ENCODE results near the gene TUBB8.

The TUBB8 gene

GRCh38 chr10:48996-49395 is at the start of gene TUBB8:
Gene TUBB8, minus strand, starts transcription at chr10:49296. Its CDS starts 58 bp downstream, at chr10:49238.
- no peak within 1 kb of the TSS for H3K4me3 ChIP-seq (ENCODE audit: low read length)
- TF ChIP-seq ZNF274 (IDR thresholded peaks at IDR 0.05; ENCODE audit: low read depth, low read length): no peak

GRCh38 chr10:96466-96865 is 47.4 kb upstream of the TUBB8 start:
- H3K4me3 ChIP-seq (ENCODE audit: low read length): no peak overlapping the region
- no peak for TF ChIP-seq ZNF274 (IDR thresholded peaks at IDR 0.05; ENCODE audit: low read depth, low read length)

- H3K4me3 ChIP-seq (ENCODE audit: low read length): no peak overlapping the region
- no peak for TF ChIP-seq ZNF274 (IDR thresholded peaks at IDR 0.05; ENCODE audit: low read depth, low read length)
These were observed 46.4 kb upstream of the TUBB8 start for GRCh38 chr10:95356-96115.

- H3K4me3 ChIP-seq (ENCODE audit: low read length): no peak overlapping the region
- no peak for TF ChIP-seq ZNF274 (IDR thresholded peaks at IDR 0.05; ENCODE audit: low read depth, low read length)
These were observed 45.5 kb upstream of the TUBB8 start for GRCh38 chr10:94613-95012.

GRCh38 chr10:92846-93245 is 43.8 kb upstream of the TUBB8 start:
- TF ChIP-seq ZNF274 (IDR thresholded peaks at IDR 0.05; ENCODE audit: low read depth, low read length): no peak
- no peak overlapping the region for H3K4me3 ChIP-seq (ENCODE audit: low read length)

- TF ChIP-seq ZNF274 (IDR thresholded peaks at IDR 0.05; ENCODE audit: low read depth, low read length): no peak
- H3K4me3 ChIP-seq (ENCODE audit: low read length): no peak overlapping the region
These were observed 43.1 kb upstream of the TUBB8 start for GRCh38 chr10:92153-92552.

- no peak for TF ChIP-seq ZNF274 (IDR thresholded peaks at IDR 0.05; ENCODE audit: low read depth, low read length)
- no peak overlapping the region for H3K4me3 ChIP-seq (ENCODE audit: low read length)
These were observed 42.2 kb upstream of the TUBB8 start for GRCh38 chr10:91313-91712.

GRCh38 chr10:90161-90560 is 41.1 kb upstream of the TUBB8 start:
- no peak overlapping the region for H3K4me3 ChIP-seq (ENCODE audit: low read length)
- TF ChIP-seq ZNF274 (IDR thresholded peaks at IDR 0.05; ENCODE audit: low read depth, low read length): no peak

GRCh38 chr10:89248-89647 is 40.2 kb upstream of the TUBB8 start:
- no peak overlapping the region for H3K4me3 ChIP-seq (ENCODE audit: low read length)
- TF ChIP-seq ZNF274 (IDR thresholded peaks at IDR 0.05; ENCODE audit: low read depth, low read length): no peak

GRCh38 chr10:88253-88652 is 39.2 kb upstream of the TUBB8 start:
- no peak for TF ChIP-seq ZNF274 (IDR thresholded peaks at IDR 0.05; ENCODE audit: low read depth, low read length)
- no peak overlapping the region for H3K4me3 ChIP-seq (ENCODE audit: low read length)

- no peak for TF ChIP-seq ZNF274 (IDR thresholded peaks at IDR 0.05; ENCODE audit: low read depth, low read length)
- H3K4me3 ChIP-seq (ENCODE audit: low read length): no peak overlapping the region
These were observed 38.3 kb upstream of the TUBB8 start for GRCh38 chr10:87177-88080.

- H3K4me3 ChIP-seq (ENCODE audit: low read length): no peak overlapping the region
- TF ChIP-seq ZNF274 (IDR thresholded peaks at IDR 0.05; ENCODE audit: low read depth, low read length): no peak
These were observed 36.9 kb upstream of the TUBB8 start for GRCh38 chr10:86031-86430.

- TF ChIP-seq ZNF274 (IDR thresholded peaks at IDR 0.05; ENCODE audit: low read depth, low read length): no peak
- H3K4me3 ChIP-seq (ENCODE audit: low read length): no peak overlapping the region
These were observed 35.9 kb upstream of the TUBB8 start for GRCh38 chr10:85044-85443.

GRCh38 chr10:83930-84530 is 34.9 kb upstream of the TUBB8 start:
- H3K4me3 ChIP-seq (ENCODE audit: low read length): no peak overlapping the region
- no peak for TF ChIP-seq ZNF274 (IDR thresholded peaks at IDR 0.05; ENCODE audit: low read depth, low read length)
